Subcutaneous abdominal adipose tissue (tissue), 5 donors: ENCODE data around the gene TSC2.
"Not testable (repeated sequence)": the region's sequence is repeated elsewhere in the genome, so short reads cannot be mapped to it uniquely, and the experiment has no call there.

Experiments
- H3K27ac ChIP-seq: one replicate; pipeline ENCODE4 v1.7.0; 2013; ENCODE audit warnings: low read depth, mild to moderate bottlenecking, inconsistent platforms, low read length, moderate library complexity
- H3K27me3 ChIP-seq, 5 donors: one replicate each; pipeline ENCODE4 v1.7.0; 2013; ENCODE audit warnings: low read length in 5 of 5, inconsistent platforms in 1 of 5; ENCODE audit not compliant: control insufficient read depth in 5 of 5, insufficient read depth in 4 of 5
- H3K36me3 ChIP-seq, 5 donors: one replicate each; pipeline ENCODE4 v1.7.0; 2013; ENCODE audit warnings: low read length in 5 of 5; ENCODE audit not compliant: control insufficient read depth in 5 of 5, insufficient read depth in 5 of 5
- H3K4me1 ChIP-seq, 5 donors: one replicate each; pipeline ENCODE4 v1.7.0; 2013; ENCODE audit warnings: low read length in 5 of 5, mild to moderate bottlenecking in 3 of 5, moderate library complexity in 1 of 5; ENCODE audit not compliant: control insufficient read depth in 5 of 5, insufficient read depth in 5 of 5
- H3K4me3 ChIP-seq, 5 donors: one replicate each; pipeline ENCODE4 v1.7.0; 2013; ENCODE audit warnings: low read length in 5 of 5, low read depth in 1 of 5
- H3K9ac ChIP-seq, 5 donors: one replicate each; pipeline ENCODE4 v1.7.0; 2013; ENCODE audit warnings: low read length in 5 of 5, mild to moderate bottlenecking in 4 of 5, moderate library complexity in 3 of 5
- H3K9me3 ChIP-seq, 5 donors: one replicate each; pipeline ENCODE4 v1.7.0; 2013; ENCODE audit warnings: low read length in 5 of 5; ENCODE audit not compliant: control insufficient read depth in 5 of 5
- donor health status: healthy.
- donor health status: healthy.
- donor health status: healthy.
- donor health status: healthy.
- donor health status: healthy.

The TSC2 gene

DNA sequence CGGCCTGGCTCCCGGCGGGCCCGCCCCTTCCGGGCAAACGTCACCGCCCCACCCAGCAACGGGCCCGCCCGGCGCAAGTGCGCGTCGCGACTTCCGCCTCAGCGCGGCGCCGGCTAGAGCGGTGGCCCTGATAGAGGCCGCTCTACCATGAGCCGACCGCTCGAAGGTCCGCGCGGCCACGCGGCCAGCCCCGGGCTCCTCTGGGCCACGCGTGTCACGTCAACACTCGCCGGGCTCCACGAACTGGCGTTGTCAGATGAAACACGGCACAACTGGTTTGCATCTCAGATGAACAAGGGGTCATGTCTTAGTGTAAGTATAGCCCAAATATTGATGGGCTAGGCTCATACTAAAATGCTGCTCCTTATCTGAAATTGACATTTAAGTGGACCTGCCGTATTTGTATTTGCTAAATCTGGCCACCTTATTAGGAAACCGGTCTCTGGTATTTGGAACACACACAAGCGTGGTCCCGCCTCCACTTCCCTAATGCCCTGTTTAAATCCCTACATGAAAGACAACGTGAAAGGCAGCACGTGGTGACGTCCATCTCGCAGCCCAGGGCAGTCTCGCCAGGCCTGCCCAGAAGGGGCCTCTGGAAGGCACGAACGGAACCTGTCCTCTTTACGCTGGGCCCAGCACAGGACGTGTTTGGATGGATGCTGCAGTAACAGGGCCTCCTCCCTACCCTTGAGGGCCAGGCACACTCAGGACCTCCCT, 37.8 kb upstream of the TSC2 start, which contains the start of gene ZNF598:
Gene ZNF598, minus strand, starts transcription at position 31 of the 720 bp plus-strand sequence.
- Histone ChIP-seq H3K4me1 (peaks cover 17 to 52% (median 50%) of the 10 kb centered on the region in 5 donors), H3K9ac (peak within 1 kb of the TSS; percentile 68 to 95 (median 87)), H3K9me3 (no peaks in the 10 kb centered on the region), H3K27ac (peak within 1 kb of the TSS; percentile 81), H3K4me3 (peak within 1 kb of the TSS; percentile 72 to 89 (median 79)), H3K36me3 (no peaks in the 10 kb centered on the region), H3K27me3 (no peaks in the 10 kb centered on the region)

DNA sequence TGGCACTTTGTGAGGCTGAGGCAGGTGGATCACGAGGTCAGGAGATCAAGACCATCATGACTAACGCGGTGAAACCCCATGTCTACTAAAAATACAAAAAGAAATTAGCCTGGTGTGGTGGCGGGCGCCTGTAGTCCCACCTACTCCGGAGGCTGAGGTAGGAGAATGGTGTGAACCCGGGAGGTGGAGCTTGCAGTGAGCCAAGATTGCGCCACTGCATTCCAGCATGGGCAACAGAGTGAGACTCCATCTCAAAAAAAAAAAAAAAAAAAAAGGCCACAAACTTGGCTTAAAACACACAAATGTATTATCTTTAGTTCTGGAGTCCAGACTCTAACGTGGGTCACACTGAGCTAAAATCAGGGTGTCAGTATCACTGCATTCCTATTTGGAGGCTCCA, 36.1 kb upstream of the TSC2 start:
- H3K9ac ChIP-seq, H3K4me3 ChIP-seq, H3K27me3 ChIP-seq, H3K27ac ChIP-seq, H3K9me3 ChIP-seq, H3K36me3 ChIP-seq: not testable (repeated sequence)
- peaks cover 17 to 34% (median 33%) of the 10 kb centered on the region in 5 donors for H3K4me1 ChIP-seq

DNA sequence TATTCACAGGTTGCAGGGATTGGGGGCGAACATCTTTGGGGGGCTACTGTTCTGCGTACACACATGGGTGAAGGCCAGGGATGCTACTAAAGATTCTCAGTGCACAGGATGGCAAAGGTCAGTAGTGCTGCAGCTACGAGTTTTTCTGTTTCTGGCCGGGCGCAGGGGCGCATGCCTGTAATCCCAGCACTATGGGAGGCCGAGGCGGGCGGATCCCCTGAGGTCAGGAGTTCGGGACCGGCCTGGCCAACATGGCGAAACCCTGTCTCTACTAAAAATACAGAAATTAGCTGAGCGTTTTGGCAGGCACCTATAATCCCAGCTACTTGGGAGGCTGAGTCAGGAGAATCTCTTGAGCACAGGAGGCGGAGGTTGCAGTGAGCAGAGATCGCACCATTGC, 34.3 kb upstream of the TSC2 start:
- peaks cover 0 to 9% (median 5%) of the 10 kb centered on the region in 5 donors for H3K27me3 ChIP-seq
- peaks cover 8 to 16% (median 15%) of the 10 kb centered on the region in 5 donors for H3K4me1 ChIP-seq
- no peak overlapping the region for H3K27ac ChIP-seq
- H3K4me3 ChIP-seq: no peak overlapping the region
- H3K36me3 ChIP-seq: no peaks in the 10 kb centered on the region
- H3K9ac ChIP-seq: no peak overlapping the region
- H3K9me3 ChIP-seq: no peaks in the 10 kb centered on the region

DNA sequence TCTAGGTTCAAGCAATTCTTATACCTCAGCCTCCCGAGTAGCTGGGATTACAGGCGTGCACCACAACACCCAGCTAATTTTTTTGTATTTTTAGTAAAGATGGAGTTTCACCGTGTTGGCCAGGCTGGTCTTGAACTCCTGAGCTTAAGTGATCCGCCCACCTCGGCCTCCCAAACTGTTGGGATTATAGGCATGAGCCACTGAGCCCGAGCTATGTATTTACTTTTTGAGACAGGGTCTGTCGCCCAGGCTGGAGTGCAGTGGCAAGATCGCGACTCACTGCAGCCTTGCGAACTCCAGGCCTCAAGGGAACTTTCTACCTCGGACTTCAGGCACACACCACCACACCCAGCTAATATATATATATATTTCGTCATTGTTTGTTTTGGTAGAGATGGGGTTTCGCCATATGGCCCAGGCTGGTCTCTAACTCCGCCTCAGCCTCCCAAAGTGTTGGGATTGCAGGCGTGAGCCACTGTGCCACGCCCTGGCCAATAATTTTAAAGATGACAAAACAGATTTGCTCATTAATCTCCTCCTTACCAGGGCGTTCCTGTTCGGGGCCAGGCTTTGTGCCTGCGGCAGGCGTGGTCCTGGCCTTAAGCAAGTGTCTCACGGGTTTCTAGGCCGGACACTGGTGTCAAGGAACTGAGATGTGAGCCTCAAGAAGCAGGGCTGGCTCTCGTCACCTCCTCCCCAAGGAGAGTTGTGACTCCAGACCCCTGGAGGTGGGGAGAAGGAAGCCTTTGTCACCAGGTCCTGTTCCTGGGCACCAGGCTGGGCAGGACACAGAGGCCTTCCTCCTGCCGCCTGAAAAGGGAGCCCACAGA, 32.5 kb upstream of the TSC2 start:
- no peak overlapping the region for H3K27ac ChIP-seq
- no peaks in the 10 kb centered on the region for H3K36me3 ChIP-seq
- no peaks in the 10 kb centered on the region for H3K9me3 ChIP-seq
- no peak overlapping the region for H3K4me3 ChIP-seq
- no peak overlapping the region for H3K9ac ChIP-seq
- H3K4me1 ChIP-seq: peaks cover 3 to 14% (median 9%) of the 10 kb centered on the region in 5 donors
- H3K27me3 ChIP-seq: peaks cover 8 to 24% (median 22%) of the 10 kb centered on the region in 5 donors

DNA sequence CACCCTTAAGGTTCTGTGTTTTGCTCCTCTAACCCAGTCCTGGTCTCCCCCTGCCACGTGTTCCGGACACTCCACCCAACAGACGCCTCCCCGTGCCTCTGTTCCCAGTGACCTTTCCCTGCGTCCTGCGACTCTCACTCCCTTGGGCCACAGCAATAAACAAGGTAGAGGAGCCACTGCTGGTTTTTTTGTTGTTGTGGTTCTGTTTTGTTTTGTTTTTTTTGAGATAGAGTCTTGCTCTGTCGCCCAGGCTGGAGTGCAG, 31.9 kb upstream of the TSC2 start:
- H3K9me3 ChIP-seq: no peaks in the 10 kb centered on the region
- H3K36me3 ChIP-seq: no peaks in the 10 kb centered on the region
- H3K9ac ChIP-seq: no peak overlapping the region
- peaks cover 0 to 12% (median 7%) of the 10 kb centered on the region in 5 donors for H3K4me1 ChIP-seq
- H3K4me3 ChIP-seq: no peak overlapping the region
- H3K27me3 ChIP-seq: peaks cover 12 to 30% (median 28%) of the 10 kb centered on the region in 5 donors
- H3K27ac ChIP-seq: no peak overlapping the region

DNA sequence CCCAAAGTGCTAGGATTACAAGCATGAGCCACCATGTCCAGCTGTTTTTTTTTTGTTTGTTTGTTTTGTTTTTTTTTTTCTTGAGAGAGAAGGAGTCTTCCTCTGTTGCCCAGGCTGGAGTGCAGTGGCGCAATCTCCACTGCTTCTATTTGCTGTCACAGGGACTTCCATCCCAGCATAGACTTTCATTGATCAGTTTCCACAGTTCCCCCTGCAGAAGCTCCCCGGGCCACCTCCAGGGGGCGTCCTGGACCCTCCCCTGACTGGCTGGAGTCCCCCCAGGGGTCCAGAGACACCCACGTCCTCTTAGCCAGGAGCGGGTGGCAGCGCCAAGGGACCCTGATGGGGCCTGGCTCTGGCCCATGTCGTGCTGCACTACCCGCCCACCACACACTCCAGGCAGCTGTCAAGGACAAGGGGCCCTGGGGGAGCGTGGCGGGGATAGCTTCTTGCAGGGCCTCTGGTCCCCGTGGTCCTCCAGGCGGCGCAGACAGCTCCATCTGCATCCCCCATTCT, 31.3 kb upstream of the TSC2 start:
- Histone ChIP-seq H3K4me1 (peaks cover 0 to 12% (median 7%) of the 10 kb centered on the region in 5 donors), H3K4me3 (no peak overlapping the region), H3K36me3 (no peaks in the 10 kb centered on the region), H3K9me3 (no peaks in the 10 kb centered on the region), H3K27ac (no peak overlapping the region), H3K9ac (no peak overlapping the region), H3K27me3 (peaks cover 13 to 33% (median 30%) of the 10 kb centered on the region in 5 donors)

DNA sequence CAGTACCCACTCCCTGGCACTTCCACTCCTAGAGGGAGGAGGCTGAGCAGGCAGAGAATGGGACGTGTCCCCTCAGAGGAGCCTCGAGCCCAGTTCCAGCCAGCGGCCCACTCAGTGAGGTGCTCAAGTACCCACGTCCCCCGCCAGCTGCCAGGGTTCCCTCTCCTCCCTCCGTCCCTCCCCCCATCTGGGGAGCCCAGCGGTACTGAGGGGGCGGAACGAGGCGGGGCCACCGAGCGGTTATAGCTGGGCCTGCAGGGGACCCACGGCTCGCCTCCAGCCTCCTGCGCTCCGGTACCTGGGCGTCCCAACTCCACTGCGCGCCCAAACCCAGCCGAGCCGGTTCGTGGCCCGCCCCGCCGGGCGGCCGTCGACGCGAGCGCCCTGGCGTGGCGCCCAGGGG, 28.3 kb upstream of the TSC2 start, which contains the start of gene NPW:
Gene NPW, plus strand, starts transcription at position 268 of the 403 bp plus-strand sequence.
- no peaks in the 10 kb centered on the region for H3K36me3 ChIP-seq
- H3K27me3 ChIP-seq: peaks cover 21 to 37% (median 33%) of the 10 kb centered on the region in 5 donors
- H3K27ac ChIP-seq: no peak within 1 kb of the TSS
- peaks cover 0 to 32% (median 25%) of the 10 kb centered on the region in 5 donors for H3K4me1 ChIP-seq
- H3K9ac ChIP-seq: no peak within 1 kb of the TSS
- peak within 1 kb of the TSS in 1 of 5 donors; percentile 16 for H3K4me3 ChIP-seq
- H3K9me3 ChIP-seq: no peaks in the 10 kb centered on the region

DNA sequence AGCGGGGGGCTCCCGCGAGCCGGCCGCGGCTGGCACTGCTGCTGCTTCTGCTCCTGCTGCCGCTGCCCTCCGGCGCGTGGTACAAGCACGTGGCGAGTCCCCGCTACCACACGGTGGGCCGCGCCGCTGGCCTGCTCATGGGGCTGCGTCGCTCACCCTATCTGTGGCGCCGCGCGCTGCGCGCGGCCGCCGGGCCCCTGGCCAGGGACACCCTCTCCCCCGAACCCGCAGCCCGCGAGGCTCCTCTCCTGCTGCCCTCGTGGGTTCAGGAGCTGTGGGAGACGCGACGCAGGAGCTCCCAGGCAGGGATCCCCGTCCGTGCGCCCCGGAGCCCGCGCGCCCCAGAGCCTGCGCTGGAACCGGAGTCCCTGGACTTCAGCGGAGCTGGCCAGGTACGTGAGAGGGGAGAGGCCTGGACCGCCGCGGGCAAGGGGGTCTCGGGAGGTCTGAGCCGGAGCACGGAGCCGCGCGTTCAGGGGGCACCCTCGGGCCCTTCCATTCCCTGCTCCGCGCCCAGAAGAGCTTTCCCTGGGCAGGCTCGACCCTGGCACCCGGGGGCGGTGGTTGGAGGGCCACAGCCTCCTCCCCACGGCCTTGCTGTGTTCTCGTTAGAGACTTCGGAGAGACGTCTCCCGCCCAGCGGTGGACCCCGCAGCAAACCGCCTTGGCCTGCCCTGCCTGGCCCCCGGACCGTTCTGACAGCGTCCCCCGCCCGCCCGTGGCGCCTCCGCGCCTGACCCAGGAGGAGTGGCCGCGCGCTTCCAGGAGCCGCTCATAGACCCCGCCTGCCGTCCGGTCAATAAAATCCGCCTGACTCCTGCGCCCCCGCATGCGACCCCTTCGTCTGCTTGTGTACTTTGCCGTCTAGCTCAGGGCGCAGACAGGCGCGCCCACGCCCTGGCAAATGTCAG, 27.6 kb upstream of the TSC2 start:
- H3K27me3 ChIP-seq: peaks cover 21 to 37% (median 33%) of the 10 kb centered on the region in 5 donors
- no peak overlapping the region for H3K27ac ChIP-seq
- no peaks in the 10 kb centered on the region for H3K36me3 ChIP-seq
- peaks cover 0 to 36% (median 29%) of the 10 kb centered on the region in 5 donors for H3K4me1 ChIP-seq
- no peaks in the 10 kb centered on the region for H3K9me3 ChIP-seq
- H3K9ac ChIP-seq: no peak overlapping the region
- H3K4me3 ChIP-seq: peak overlapping the region in 1 of 5 donors; percentile 16

DNA sequence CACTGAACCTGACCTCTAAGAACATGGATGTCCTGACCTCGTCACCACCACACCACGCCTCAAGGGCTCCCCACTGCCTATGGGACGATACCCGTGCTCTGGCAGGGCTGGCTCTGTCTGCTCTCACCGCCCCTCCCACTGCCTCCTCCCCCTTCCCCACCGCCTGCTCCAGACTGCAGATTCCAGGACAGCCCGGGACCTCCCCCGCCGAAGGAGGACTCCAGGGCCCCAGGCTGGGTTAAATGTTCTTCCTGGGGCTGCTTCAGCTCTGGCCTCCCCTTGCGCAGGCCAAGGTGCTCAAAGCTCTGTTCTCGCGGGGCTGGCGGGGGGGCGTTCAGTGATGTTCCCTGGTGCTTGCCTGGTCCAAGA, 25.1 kb upstream of the TSC2 start:
- peak overlapping the region in 4 of 5 donors; percentile 47 to 65 (median 60) for H3K4me3 ChIP-seq
- H3K9ac ChIP-seq: peak overlapping the region in 2 of 5 donors; percentile 30 to 43
- H3K27me3 ChIP-seq: peaks cover 21 to 32% (median 28%) of the 10 kb centered on the region in 5 donors
- no peaks in the 10 kb centered on the region for H3K36me3 ChIP-seq
- H3K9me3 ChIP-seq: no peaks in the 10 kb centered on the region
- H3K27ac ChIP-seq: peak overlapping the region; percentile 50
- H3K4me1 ChIP-seq: peaks cover 0 to 57% (median 46%) of the 10 kb centered on the region in 5 donors
